ENCODE data around the gene USP48. TPM values are rescaled to one million over a fixed set of nuclear protein-coding genes. Genes with fewer than 3 reads are reported as not detected.

USP48 gene, protein sequence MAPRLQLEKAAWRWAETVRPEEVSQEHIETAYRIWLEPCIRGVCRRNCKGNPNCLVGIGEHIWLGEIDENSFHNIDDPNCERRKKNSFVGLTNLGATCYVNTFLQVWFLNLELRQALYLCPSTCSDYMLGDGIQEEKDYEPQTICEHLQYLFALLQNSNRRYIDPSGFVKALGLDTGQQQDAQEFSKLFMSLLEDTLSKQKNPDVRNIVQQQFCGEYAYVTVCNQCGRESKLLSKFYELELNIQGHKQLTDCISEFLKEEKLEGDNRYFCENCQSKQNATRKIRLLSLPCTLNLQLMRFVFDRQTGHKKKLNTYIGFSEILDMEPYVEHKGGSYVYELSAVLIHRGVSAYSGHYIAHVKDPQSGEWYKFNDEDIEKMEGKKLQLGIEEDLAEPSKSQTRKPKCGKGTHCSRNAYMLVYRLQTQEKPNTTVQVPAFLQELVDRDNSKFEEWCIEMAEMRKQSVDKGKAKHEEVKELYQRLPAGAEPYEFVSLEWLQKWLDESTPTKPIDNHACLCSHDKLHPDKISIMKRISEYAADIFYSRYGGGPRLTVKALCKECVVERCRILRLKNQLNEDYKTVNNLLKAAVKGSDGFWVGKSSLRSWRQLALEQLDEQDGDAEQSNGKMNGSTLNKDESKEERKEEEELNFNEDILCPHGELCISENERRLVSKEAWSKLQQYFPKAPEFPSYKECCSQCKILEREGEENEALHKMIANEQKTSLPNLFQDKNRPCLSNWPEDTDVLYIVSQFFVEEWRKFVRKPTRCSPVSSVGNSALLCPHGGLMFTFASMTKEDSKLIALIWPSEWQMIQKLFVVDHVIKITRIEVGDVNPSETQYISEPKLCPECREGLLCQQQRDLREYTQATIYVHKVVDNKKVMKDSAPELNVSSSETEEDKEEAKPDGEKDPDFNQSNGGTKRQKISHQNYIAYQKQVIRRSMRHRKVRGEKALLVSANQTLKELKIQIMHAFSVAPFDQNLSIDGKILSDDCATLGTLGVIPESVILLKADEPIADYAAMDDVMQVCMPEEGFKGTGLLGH
- total RNA-seq: 79.0 and 80.1 TPM in 2 replicates

GRCh38 chr1:21782868-21783678 lies at the start of gene USP48:
Gene USP48, minus strand, starts transcription at chr1:21783149. Its CDS starts 192 bp downstream, at chr1:21782957.

GRCh38 chr1:21811875-21812305 lies 28.9 kb upstream of the USP48 start, which contains the start of gene LDLRAD2:
Gene LDLRAD2, plus strand, starts transcription at chr1:21812265. Its CDS starts 187 bp downstream, at chr1:21812452.

DNA sequence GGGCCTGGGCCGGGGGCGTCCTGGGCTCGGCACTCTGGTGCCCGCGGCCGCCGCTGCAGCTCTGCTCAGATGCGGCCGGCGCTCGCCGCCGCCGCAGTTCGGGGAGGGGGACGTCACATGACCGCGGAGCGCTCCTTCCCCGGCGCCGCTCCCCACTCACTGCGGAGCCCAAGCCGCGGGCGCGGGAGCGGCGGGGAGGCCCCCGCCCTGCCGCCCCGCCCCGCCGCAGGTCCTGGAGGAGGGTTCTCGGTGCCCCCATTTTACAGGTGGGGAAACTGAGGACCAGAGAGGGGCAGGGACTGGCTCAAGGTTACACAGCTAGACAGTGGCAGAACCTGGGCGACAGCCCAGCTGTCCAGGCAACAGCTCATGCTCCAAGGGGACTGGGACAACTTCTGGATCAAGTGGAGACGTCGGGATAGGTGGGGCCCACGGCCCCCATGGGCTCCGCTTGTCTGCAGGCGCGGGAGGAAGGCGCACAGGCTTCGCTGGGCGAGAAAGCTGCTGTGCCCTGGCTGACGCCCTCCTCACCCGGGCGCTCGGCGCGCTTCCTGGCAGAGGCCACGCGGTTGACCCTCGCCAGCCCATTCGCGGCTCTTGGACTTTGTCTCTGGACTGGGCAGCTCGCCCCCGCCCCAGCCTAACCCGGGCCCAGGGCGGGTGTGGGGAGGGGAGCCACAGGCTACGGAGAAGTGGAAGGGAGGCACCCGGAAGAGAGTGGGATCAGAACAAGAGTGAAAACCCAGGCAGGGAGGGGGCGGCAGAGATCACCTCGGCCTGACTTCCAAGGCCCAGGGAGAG lies 113.5 kb downstream of the USP48 start, which contains the start of gene RAP1GAP:
Gene RAP1GAP (minus strand): TSS at position 100 of the 801 bp plus-strand sequence. CDS start 49,325 bp downstream, outside the sequence.

Other genes with a start within 250 kb of the USP48 start
- 0.57 TPM in 1 of 2 replicates, not detected in the other for gene RAP1GAP, start 113.8 kb downstream of the USP48 start, total RNA-seq
- gene LDLRAD2, start 29.1 kb upstream of the USP48 start, total RNA-seq: not detected in 2 replicates
- 2,022 and 2,795 TPM in 2 replicates for gene HSPG2, start 154.2 kb upstream of the USP48 start, total RNA-seq
- gene CELA3B, start 193.9 kb upstream of the USP48 start, total RNA-seq: not detected in 2 replicates
- not detected in 2 replicates for gene CELA3A, start 218.5 kb upstream of the USP48 start, total RNA-seq

All from vein endothelial cell (primary cell).